ENCODE results near the gene PNPLA5.

PNPLA5 gene

GRCh38 chr22:43901976-43902643, 10.3 kb upstream of the PNPLA5 start:
- DNase-seq (ENCODE audit: low read depth in 2 of 2): no peak

- DNase-seq (ENCODE audit: low read depth in 2 of 2): no peak
These were observed 8.4 kb upstream of the PNPLA5 start for GRCh38 chr22:43900206-43900605.

GRCh38 chr22:43897751-43898261, 6.0 kb upstream of the PNPLA5 start:
- DNase-seq (ENCODE audit: low read depth in 2 of 2): peak in 1 of 2 donors; percentile 13

GRCh38 chr22:43895986-43896645, 4.3 kb upstream of the PNPLA5 start:
- no peak for DNase-seq (ENCODE audit: low read depth in 2 of 2)

GRCh38 chr22:43894122-43894521, 2.3 kb upstream of the PNPLA5 start:
- DNase-seq (ENCODE audit: low read depth in 2 of 2): no peak

- DNase-seq (ENCODE audit: low read depth in 2 of 2): no peak
These were observed 1.5 kb upstream of the PNPLA5 start for GRCh38 chr22:43893266-43893665.

- no peak for DNase-seq (ENCODE audit: low read depth in 2 of 2)
These were observed 526 bp upstream of the PNPLA5 start for GRCh38 chr22:43892183-43892894.

GRCh38 chr22:43890901-43891331, 897 bp downstream of the PNPLA5 start:
- DNase-seq (ENCODE audit: low read depth in 2 of 2): no peak

- no peak for DNase-seq (ENCODE audit: low read depth in 2 of 2)
These were observed 2.0 kb downstream of the PNPLA5 start for GRCh38 chr22:43889860-43890253.

- no peak for DNase-seq (ENCODE audit: low read depth in 2 of 2)
These were observed 2.5 kb downstream of the PNPLA5 start for GRCh38 chr22:43889201-43889859.

GRCh38 chr22:43888740-43889139, 3.1 kb downstream of the PNPLA5 start:
- no peak for DNase-seq (ENCODE audit: low read depth in 2 of 2)

GRCh38 chr22:43887391-43887790, 4.4 kb downstream of the PNPLA5 start:
- DNase-seq (ENCODE audit: low read depth in 2 of 2): no peak

GRCh38 chr22:43886231-43886630, 5.6 kb downstream of the PNPLA5 start:
- DNase-seq (ENCODE audit: low read depth in 2 of 2): no peak

GRCh38 chr22:43885786-43886185, 6.0 kb downstream of the PNPLA5 start:
- no peak for DNase-seq (ENCODE audit: low read depth in 2 of 2)

GRCh38 chr22:43885319-43885671, 6.5 kb downstream of the PNPLA5 start:
- no peak for DNase-seq (ENCODE audit: low read depth in 2 of 2)

GRCh38 chr22:43884600-43885318, 7.1 kb downstream of the PNPLA5 start:
- peak; percentile 21 to 31 for DNase-seq (ENCODE audit: low read depth in 2 of 2)

GRCh38 chr22:43883719-43884415, 7.9 kb downstream of the PNPLA5 start:
- DNase-seq (ENCODE audit: low read depth in 2 of 2): no peak

GRCh38 chr22:43883012-43883661, 8.7 kb downstream of the PNPLA5 start:
- DNase-seq (ENCODE audit: low read depth in 2 of 2): peak; percentile 15 to 19

GRCh38 chr22:43882122-43882767, 9.6 kb downstream of the PNPLA5 start:
- no peak for DNase-seq (ENCODE audit: low read depth in 2 of 2)
